Stimulated activated CD8-positive, alpha-beta memory T cell treated with anti-CD3 and anti-CD28 coated beads, Interleukin-2, amount 100 ng/mL, for 48 hours (primary cell): ENCODE results near the gene ZNF19.
"Not testable (repeated sequence)": the region's sequence is repeated elsewhere in the genome, so short reads cannot be mapped to it uniquely, and the experiment has no call there.

Experiments used
- DNase-seq, 2 donors: peaks; one replicate each; pipeline ENCODE4 v3.0.0-alpha.2; 2020; ENCODE audit warnings: low read depth in 2 of 2

ZNF19 gene

GRCh38 chr16:71489122-71489521, at the start of gene ZNF19:
Gene ZNF19, minus strand, starts transcription at chr16:71489324. Its CDS starts 7,210 bp downstream, at chr16:71482114.
- no peak for DNase-seq

- peak; percentile 10 to 13 for DNase-seq
These were observed 48.5 kb upstream of the ZNF19 start for GRCh38 chr16:71537643-71538042.

- no peak for DNase-seq
These were observed 47.8 kb upstream of the ZNF19 start for GRCh38 chr16:71536752-71537499.

GRCh38 chr16:71532366-71532765, 43.2 kb upstream of the ZNF19 start:
- DNase-seq, result no peak

- no peak for DNase-seq
These were observed 39.7 kb upstream of the ZNF19 start for GRCh38 chr16:71528863-71529262.

GRCh38 chr16:71528257-71528656, 39.1 kb upstream of the ZNF19 start:
- DNase-seq, result no peak

GRCh38 chr16:71526111-71526631, 37.0 kb upstream of the ZNF19 start, which contains the start of gene CHST4:
Gene CHST4, plus strand, starts transcription at chr16:71526426. Its CDS starts 10,252 bp downstream, at chr16:71536678.
- DNase-seq, result no peak

- no peak for DNase-seq
These were observed 35.7 kb upstream of the ZNF19 start for GRCh38 chr16:71524566-71525553.

GRCh38 chr16:71520550-71520949, 31.4 kb upstream of the ZNF19 start:
- DNase-seq, result no peak

- DNase-seq, result no peak
These were observed 25.9 kb upstream of the ZNF19 start for GRCh38 chr16:71515026-71515425.

- no peak for DNase-seq
These were observed 25.4 kb upstream of the ZNF19 start for GRCh38 chr16:71514476-71514875.

- no peak for DNase-seq
These were observed 24.2 kb upstream of the ZNF19 start for GRCh38 chr16:71513302-71513701.

- DNase-seq, result no peak
These were observed 17.9 kb upstream of the ZNF19 start for GRCh38 chr16:71507061-71507460.

GRCh38 chr16:71504901-71505300, 15.8 kb upstream of the ZNF19 start:
- DNase-seq, result no peak

GRCh38 chr16:71504051-71504450, 14.9 kb upstream of the ZNF19 start:
- DNase-seq, result not testable (repeated sequence)

- no peak for DNase-seq
These were observed 12.4 kb upstream of the ZNF19 start for GRCh38 chr16:71501547-71501946.

- DNase-seq, result no peak
These were observed 11.8 kb upstream of the ZNF19 start for GRCh38 chr16:71500964-71501363.

GRCh38 chr16:71499775-71500364, 10.7 kb upstream of the ZNF19 start:
- peak in 1 of 2 donors; percentile 8 for DNase-seq

GRCh38 chr16:71498031-71498430, 8.9 kb upstream of the ZNF19 start:
- no peak for DNase-seq

GRCh38 chr16:71493213-71493612, 4.1 kb upstream of the ZNF19 start:
- no peak for DNase-seq

GRCh38 chr16:71492786-71493185, 3.7 kb upstream of the ZNF19 start:
- no peak for DNase-seq

GRCh38 chr16:71491054-71491453, 1.9 kb upstream of the ZNF19 start:
- no peak for DNase-seq
